NCI-H82 treated with DMSO at 0.1 percent for 48 hours (cell line): ENCODE data around the gene RTP5.
"Not testable (repeated sequence)": the region's sequence is repeated elsewhere in the genome, so short reads cannot be mapped to it uniquely, and the experiment has no call there.

Experiments
- DNase-seq: peaks from one replicate; lab custom pipeline; 2025; ENCODE audit not compliant: unreplicated experiment; lab: John Stamatoyannopoulos, UW

RTP5 gene

DNA sequence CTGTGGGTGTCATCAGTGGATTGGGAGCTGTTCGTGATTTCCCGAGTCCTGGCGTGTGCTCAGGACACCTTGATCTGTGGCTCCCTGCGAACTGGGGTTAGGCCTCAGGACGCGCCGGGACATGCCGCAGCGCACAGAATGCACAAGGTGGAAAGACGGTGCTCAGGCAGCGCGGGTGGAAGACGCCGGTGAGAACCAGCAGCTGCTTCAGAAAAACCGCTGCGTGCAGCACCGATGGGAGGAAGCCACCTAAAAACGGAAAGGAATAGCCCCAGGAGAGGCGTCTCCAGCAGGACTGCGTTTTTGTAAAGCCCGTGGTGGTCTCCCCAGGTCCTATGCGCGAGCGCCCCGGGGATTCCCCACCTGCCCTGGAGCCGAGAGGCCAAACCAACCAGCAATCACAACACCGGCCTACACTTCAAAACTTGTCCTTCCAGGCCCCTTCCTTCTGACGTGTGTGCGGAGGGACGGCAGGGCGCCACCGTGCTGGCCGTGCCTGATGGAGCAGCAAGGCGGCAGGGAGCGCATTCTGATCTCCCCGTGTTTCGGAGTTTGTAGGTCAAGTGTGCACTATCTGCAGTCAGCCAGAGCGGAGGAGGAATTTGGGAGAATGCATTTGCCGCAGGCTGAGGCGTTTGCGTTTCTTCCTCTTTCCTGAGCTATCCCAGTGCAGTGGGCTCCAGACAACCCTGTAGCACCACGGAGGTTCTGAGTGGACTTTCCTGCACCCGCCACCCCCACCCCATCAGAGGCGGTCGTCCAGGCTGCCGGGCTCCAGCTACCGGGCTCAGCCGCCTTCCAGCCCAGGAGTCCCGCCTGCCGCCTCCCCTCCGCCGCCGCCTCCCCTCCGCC is 32.2 kb downstream of the RTP5 start:
- no peak for DNase-seq

DNA sequence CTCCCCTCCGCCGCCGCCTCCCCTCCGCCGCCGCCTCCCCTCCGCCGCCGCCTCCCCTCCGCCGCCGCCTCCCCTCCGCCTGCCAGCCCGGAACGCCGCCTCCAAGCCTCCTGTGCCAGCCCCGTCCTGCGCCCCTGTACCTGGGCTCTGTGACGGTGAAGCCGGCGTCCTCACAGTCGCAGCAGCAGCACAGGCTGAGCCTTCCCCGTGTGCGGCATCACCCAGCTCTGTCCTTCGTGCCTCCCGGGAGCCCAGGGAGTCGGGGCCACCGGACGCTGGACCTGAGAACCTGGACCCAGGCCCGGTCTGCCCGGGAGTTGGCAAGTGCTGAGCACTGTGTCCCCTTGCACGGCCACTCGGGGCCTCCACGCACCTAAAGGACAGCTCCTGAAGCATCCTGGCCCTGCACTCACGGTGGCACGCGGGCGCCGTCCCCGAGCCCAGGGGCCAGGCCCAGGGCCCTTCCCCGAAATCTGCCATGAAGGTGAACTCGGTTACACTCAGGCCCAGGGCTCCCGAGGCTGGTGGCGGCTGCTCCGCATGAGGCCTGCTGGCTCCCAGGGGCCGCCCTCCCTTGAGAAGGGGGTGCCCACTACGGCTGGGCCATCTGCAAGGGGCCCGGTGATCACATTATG is 32.9 kb downstream of the RTP5 start:
- DNase-seq = no peak

DNA sequence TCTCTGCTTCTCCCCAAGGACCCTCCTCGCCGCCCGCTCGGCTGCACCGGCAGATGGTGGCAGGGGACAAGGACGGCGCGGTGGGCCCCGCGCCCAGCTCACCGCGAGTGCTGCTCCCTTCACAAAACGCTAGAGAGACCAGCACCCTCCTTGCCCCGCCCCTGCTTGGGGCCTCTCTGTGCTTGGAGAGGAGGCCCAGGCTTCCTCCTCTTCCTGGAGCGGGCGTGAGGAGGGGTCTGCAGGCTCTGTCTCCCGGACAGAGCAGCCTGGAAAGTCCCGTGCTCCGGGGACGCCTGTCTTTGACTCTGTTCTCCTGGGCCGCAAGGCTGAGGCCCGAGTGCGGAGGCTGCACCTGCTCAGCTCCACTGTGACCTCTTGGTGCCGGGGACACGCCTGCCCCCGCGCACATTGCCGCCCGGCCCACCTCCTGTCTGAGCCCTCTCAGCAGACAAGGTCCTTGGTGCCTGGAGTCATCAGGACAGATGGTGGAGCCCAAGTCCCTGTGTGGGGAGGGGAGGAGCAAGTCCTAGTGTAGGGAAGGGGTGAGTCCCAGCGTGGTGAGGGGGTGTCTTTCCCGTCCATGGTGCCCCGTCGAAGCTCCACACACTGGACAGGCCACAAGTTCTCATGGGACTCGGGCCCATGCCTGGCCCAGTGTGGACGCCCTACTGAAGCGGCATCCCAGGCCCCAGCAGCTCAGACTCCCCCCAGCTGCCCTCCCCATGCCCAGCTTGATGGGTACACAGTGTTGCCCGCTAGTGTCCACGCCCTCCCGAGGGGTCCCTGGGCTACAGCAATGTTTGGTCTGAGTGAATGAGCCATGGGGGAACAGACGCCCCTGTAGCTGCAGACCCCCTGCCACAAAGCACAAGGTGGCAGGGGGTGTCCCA is 33.8 kb downstream of the RTP5 start:
- peak; percentile 34 for DNase-seq

DNA sequence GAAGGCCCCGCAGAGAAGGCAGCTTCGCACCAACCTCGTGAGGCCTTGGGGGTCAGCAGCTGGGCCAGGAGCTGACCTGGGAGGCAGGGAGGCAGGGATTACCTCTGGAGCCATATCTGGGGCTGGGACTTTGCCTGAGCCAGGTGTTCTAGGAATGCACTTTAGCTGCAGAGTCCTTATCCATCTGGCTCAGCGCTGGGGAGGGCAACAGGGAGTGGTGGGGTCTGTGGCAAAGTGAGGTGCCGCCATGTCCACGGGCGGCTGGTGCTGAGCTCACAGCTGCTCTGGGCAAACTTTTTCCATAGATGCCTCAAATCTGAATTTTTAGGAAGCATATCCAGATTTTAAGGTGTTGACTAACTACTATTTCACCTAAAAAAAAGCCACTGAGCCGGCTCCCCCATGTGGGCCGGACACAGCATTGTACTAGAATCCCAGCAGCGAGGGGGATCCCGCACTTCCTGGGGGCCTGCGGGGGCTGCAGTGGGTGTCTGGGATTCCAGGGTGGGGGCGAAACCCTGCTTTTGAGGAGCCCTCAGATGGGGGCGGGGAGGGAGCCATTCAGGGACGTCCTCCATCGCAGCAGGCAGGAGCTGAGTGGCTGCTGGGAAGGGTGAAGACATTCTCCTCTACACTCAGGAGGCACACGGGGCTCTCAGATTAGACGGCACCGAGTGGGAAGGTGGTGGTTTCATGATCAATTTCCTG is 34.6 kb downstream of the RTP5 start:
- DNase-seq = no peak

DNA sequence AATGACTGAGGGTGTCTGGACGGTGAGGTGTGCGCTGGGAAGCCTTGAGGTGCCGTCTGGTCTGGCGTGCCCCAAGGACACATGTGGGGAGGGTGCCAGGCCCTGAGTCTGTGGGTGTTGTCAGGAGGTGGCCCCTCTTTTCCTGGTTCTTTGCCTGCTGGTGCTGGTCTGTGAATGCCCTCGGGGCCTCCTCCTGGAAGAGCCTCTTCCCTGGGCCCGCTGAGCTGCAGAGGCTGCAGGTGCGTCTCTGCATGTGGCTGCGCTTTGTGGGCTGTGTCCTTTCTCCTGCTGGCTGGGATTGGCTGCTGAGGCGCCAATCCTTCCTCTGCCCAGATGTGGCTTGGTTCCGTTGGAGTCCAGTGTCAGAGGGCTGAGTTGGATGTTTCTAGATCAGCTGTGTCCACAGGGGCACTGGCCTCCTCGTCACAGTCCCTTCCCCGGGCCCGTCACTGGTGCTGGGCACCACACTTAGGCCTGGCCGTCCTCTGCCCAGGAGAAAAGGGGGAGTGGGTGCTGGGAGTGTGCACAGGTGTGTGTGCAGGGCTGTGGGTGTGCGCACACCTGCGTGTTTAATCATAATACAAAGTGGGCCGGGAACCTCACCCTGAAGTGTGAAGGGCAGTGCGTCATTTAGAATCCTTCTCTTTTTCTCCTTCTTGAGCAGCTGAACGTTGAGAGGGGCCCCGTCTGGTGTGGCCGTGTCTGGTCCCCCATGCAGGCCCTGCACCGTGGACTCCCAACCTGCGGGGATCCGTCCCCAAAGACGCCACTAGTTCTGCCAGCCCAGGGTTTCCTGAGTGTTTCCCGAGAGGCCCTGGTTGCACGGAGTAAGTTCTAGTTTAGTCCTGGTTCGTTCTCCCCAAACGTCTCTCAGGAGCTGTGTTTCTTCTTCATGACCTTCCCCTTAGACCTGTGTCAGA is 35.5 kb downstream of the RTP5 start:
- no peak for DNase-seq

DNA sequence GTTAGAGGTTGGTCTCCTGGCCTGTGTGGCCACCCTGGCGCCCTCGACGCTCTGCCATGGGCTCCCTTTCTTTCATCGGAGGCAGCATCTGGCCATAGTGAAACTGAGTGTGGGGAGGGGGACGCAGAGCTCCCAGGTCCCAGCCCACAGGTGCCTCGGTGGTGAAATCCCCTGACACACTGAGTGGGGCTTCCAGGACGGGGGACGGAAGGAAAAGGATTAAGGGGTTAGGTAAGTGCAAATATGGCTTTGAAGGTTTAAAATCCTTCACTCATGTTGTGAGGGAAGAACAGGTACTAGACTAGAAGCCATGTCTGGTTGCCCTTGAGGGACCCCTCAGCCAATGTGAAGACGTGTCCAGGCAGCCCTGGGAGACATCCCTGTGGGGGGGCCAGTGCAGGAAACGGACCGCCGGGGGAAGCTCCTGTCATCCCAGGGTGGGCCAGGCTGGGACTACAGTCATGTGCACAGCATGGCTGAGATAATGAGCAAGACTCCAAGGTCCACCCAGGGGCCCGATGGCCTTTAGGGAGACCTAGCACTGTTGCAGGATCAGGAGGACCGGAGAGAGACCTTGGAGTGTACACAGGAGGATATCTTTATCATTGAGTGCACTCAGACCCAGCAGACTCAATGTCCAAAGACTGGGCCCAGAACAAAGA is 36.3 kb downstream of the RTP5 start:
- DNase-seq = no peak

DNA sequence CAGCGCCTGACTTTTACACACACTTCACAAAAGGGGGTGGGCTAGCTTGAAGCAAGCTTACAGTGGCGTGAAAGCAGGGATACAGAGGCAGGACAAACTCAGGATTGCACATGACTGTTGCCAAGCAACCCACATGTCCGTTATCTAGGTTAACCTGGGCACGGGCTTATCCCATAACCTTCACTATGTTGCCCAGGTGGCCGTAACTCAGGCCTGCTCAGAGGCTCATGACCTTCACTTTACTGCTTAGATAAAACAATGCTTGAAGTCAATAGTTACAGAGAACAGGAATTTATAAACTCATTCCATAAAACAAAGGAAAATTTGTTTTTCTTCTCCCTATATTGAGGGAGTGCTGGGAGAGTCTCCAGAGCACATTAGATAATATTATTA is 36.8 kb downstream of the RTP5 start:
- not testable (repeated sequence) for DNase-seq

DNA sequence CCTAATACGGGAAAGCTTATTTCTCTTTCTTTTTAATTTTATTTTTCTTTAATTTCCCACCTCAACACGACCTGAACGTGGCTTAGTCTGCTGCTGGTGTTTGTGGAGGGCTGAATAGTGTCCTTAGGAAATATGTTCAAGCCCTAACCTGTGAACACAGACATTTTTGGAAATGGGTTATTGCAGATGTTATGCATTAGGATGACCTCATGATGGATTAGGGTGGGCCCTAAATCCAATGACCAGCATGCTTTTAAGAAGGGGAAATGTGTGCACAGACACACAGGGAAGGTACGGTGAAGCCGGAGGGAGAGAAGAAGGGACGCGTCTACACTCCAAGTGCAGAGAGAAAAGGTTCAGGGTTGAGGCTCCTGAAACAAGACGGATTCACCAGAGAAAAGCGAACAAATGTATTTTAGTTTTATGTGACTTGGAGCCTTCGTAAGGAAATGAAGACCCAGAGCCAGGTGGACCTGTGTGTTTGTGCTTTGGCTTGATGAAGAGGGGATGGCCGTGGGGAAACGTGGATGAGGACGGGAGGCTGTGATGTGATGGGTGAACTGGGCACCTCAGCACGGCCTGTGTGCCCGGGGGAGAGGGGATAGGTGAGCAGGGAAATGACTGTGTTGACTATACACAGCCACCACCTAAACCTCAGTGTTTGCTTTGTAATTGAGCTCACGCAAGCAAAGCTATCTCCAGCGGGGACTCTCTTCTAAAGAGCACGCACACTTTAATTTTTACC is 37.5 kb downstream of the RTP5 start:
- DNase-seq = no peak

DNA sequence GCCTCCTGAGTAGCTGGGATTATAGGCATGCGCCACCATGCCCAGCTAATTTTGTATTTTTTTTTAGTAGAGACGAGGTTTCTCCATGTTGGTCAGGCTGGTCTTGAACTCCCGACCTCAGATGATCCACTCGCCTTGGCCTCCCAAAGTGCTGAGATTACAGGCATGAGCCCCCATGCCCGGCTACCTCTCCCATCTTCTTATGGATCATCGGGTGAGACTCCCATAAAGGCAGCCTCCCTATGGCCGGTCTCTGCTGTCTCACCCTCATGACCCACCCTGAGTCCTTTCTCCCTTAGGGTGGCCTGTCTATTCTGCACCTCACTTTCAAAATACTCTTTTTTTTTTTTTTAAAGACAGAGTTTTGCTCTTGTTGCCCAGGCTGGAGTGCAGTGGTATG is 38.3 kb downstream of the RTP5 start:
- DNase-seq = not testable (repeated sequence)

DNA sequence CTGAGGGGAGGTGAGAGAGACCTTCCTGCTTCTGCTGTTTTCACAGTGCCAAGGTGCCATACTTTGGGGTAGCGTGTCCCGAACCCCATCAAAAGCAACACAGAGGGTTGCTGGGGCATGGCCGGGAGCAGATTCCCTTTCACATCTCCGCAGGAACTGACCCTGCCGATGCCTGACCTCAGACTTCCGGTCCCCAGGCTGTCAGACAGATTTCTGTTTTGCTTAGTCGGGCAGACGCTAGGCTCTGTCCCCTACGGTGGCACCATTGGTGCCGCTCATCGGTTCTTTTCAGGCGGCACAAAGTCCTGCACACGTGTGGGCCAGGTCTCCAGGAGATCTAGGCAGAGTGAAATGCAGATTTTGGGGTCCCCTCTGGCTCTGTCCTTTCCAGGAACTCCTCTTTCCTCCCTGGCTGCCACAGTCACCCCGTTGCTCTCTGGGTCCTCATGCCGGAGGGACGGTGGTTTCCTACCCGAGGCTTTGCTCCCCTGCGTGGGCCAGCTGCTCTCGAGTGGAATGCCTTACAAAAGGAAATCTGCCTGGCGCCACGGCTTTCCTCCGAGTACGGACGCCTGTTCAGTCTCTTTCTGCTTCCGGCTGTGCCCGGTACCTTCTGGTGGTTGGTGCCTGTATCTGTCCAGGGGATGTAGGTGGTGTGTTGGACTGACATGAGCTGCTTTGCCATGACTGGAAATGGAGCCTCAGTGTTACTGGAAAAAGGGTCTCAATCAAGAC is 39.3 kb downstream of the RTP5 start:
- DNase-seq = no peak

DNA sequence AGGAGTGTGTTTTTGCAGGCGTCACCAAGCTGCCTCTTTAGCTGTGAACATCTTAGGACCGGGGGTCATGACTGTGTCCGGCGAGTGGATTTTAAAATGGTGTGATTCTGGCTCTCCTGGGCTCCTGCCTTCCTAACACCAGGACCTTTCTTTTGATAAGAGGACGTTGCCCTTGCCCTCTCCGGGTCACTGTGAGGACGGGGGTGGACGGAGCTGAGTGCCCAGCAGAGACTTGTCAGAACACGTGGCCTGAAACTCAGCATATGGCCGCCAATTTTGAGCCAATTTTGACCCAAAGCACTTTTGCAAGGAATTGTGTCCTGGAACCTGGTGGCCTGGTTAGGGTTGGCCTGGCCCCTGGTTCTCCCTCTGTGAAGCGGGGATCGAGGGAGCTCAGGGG is 40.2 kb downstream of the RTP5 start:
- no peak for DNase-seq

DNA sequence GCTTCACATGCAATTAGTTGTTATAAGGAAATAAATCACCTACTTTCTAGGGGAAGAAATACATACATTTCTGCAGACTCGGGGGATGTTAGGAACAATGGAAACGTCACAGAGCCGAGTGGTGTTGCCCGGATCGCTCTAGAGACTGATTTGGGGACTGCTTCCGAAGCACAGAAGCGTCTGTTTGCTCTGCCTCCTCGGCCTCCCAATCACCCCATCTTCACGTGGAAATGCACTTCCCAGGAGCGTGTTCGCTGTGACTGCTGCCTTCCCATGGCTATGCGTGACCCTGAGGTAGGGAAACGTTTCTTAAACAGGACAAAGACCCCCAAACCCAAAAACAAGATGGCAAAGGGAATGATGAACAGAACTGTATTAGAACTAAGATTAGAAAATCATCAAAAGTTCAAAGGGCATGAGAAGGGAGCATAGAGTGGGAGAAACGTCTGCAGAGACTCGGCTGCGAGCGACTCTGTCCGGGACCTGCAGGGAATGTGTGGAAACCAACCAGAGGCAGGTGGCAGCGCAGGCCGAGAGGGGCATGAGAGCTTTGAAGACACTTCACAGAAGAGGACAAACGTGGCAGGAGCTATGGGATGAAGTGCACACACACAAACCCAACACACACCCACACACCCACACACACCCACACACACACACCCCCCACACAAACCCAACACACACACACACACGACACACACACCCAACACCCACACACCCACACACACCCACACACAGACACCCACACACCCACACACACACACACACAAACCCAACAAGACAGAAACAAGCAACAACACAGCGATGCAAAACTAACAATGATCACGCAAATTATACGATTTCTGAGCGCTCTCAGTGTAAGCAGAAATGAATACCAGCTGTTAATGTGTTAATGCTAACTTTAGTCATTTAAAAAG is 41.3 kb downstream of the RTP5 start:
- no peak for DNase-seq

DNA sequence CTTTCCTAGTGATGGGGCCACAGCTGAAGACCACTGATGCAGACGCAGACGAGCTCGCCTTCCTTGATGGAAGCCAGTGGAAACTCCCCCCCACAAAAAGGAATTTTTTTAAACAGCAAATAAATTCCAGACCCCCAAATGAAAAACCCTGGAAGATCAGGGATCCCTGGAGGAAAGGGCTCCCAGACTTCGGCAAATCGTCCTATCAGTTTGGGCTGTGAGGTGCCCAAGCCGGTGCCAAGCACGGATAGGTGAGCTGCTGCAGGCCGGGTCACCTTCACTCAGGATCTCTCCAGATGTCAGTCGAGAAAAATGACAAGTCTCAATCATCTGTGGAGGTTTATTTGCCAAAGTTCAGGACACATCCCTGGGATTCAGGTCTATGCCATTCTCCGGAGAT is 42.0 kb downstream of the RTP5 start:
- DNase-seq = no peak

DNA sequence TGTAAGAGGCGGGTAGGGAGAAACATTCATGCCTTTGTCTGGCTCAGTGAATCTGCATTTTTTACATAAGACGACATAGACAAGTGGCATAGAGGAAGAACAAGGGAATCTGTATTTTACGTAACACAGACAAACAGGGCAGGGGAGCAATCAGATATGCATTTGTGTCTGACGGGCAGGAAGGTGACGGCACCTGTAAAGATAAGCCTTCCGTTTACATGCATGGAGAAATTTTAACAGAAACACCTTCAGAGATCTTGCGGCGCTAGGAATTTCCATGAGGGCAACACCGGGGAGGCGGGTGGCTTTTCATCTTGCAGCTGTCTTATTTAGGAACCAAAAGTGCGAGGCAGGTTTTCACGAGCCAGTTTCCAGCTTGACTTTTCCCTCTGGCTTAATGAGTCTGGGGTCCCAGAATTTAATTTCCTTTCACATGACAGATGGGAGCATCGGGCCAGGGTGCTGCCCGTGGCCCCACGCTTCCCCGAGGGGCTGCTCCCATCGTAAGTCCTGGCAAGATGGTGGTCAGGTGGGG is 42.6 kb downstream of the RTP5 start:
- DNase-seq = no peak

DNA sequence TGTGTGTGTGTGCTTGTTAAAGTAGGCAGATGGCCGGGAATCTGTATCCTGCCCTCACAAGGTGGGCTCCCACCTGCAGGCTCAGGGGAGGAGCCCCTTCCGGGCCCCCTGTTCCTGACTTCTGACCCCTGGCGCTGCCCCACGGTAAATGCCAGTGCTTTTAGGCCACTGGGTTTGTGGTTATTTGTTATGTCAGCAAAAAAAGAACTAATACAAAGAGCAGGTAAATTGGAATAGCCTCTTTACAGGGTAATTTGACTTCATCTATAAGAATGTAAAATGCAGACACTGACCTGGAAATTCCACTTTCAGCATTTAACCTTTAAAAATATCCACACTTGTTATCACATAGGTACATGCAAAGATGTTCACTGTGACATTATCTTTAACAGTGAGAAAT is 44.2 kb downstream of the RTP5 start:
- DNase-seq = no peak

DNA sequence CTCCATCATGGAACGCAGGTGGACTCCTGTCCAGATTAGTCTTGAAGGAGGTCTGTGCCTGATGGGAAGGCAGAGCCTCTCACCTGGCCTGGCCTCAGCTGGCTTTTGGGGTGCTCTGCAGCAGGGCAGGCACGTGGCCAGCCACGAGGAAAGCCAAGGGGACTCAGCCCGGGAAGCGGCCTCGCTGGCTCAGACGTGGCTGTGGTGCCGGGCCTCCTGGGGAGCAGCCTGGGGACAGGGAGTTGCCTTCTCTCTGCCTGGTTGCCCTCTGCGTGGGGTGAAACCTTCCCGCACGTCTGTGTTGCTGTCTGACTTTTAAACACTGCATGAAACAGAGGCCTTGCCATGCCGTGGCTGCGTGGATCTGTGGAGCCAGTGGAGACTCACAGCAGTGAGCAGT is 45.0 kb downstream of the RTP5 start:
- DNase-seq = no peak

DNA sequence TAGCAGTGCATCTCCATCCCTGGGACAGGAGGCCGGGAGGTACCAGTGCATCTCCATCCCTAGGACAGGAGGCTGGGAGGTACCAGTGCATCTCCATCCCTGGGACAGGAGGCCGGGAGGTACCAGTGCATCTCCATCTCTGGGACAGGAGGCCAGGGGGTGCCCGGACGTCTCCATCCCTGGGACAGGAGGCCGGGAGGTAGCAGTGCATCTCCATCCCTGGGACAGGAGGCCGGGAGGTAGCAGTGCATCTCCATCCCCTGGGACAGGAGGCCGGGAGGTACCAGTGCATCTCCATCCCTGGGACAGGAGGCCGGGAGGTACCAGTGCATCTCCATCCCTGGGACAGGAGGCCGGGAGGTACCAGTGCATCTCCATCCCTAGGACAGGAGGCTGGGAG is 52.1 kb downstream of the RTP5 start:
- DNase-seq = not testable (repeated sequence)
